Hepatocyte (in vitro differentiated cells): Measurements from ENCODE around the gene PRDM15. TPM values are rescaled to one million over a fixed set of nuclear protein-coding genes. Genes with fewer than 3 reads are reported as not detected.

Experiments
- DNase-seq: peaks from one replicate; pipeline ENCODE4 v3.0.0-alpha.2; 2016; ENCODE audit warnings: low spot score
- H2AFZ ChIP-seq: fragments of 200-600 bp; sonication (generic); 2 replicates; pipeline ENCODE4 v1.6.0; 2016; ENCODE audit warnings: antibody characterized with exemption, mild to moderate bottlenecking
- H3K27ac ChIP-seq: fragments of 200-600 bp; sonication (generic); 2 replicates; pipeline ENCODE4 v1.5.1; 2016; ENCODE audit warnings: mild to moderate bottlenecking
- H3K27me3 ChIP-seq: fragments of 200-600 bp; sonication (generic); 2 replicates; pipeline ENCODE4 v1.6.1; 2016
- H3K36me3 ChIP-seq: fragments of 200-600 bp; sonication (generic); replicated peaks from 2 replicates; pipeline ENCODE4 v1.5.1; 2016; ENCODE audit warnings: low read depth; ENCODE audit not compliant: insufficient read depth
- H3K4me1 ChIP-seq: fragments of 200-600 bp; sonication (generic); 2 replicates; pipeline ENCODE4 v1.5.1; 2016; ENCODE audit warnings: mild to moderate bottlenecking, moderate library complexity; ENCODE audit not compliant: insufficient read depth
- H3K4me2 ChIP-seq: fragments of 200-600 bp; sonication (generic); 2 replicates; pipeline ENCODE4 v1.6.0; 2016
- H3K4me3 ChIP-seq: fragments of 200-600 bp; sonication (generic); 2 replicates; pipeline ENCODE4 v1.5.1; 2016; ENCODE audit warnings: mild to moderate bottlenecking
- H3K79me2 ChIP-seq: fragments of 200-600 bp; sonication (generic); 2 replicates; pipeline ENCODE4 v1.6.0; 2017; ENCODE audit warnings: mild to moderate bottlenecking
- H3K9me2 ChIP-seq: fragments of 200-600 bp; sonication (generic); replicated peaks from 2 replicates; pipeline ENCODE4 v1.6.0; 2017; ENCODE audit warnings: mild to moderate bottlenecking; ENCODE audit not compliant: insufficient read depth
- H3K9me3 ChIP-seq: fragments of 200-600 bp; sonication (generic); 2 replicates; pipeline ENCODE4 v1.5.1; 2016; ENCODE audit warnings: low read depth, mild to moderate bottlenecking
- H4K20me1 ChIP-seq: fragments of 200-600 bp; sonication (generic); 2 replicates; pipeline ENCODE4 v1.6.0; 2016; ENCODE audit warnings: mild to moderate bottlenecking; ENCODE audit not compliant: insufficient read depth, poor library complexity, severe bottlenecking
- CTCF ChIP-seq: fragments of 200-600 bp; sonication (generic); IDR thresholded peaks from 2 replicates; pipeline ENCODE4 v1.5.1; 2016; ENCODE audit warnings: antibody characterized with exemption, mild to moderate bottlenecking; ENCODE audit not compliant: poor library complexity
- EZH2phosphoT487 ChIP-seq: fragments of 200-600 bp; sonication (generic); IDR thresholded peaks from one replicate; pipeline ENCODE4 v1.6.1; 2018; ENCODE audit warnings: antibody characterized with exemption, mild to moderate bottlenecking, low read depth, moderate library complexity; ENCODE audit not compliant: unreplicated experiment, severe bottlenecking
- WGBS: methylation state at CpG from one replicate; pipeline ENCODE4 v1.1.6; 2016; ENCODE audit warnings: low lambda C conversion rate; ENCODE audit errors: missing lambda C conversion rate; 5-methylcytosine and 5-hydroxymethylcytosine counted together
- polyA plus RNA-seq: library from polyadenylated mRNA; unstranded; fragments of >200 nt; fragmentation: Nextera tagmentation; extraction: Ambion mirVana; gene quantifications from 2 replicates; pipeline ENCODE4 v1.2.1, GENCODE V29; 2016
- small RNA-seq: library from RNA; depleted of rRNA; stranded (forward); fragments of <200 nt; gene quantifications from one replicate; pipeline ENCODE3, GENCODE V24; 2014
- total RNA-seq: library from RNA; depleted of rRNA; stranded (reverse); fragments of >200 nt; gene quantifications from 2 replicates; pipeline ENCODE4 v1.2.3, GENCODE V29; 2014

Gene PRDM15
- total and polyA plus RNA-seq, 2 experiments from 2014 or later = 3.0 to 4.7 TPM

GRCh38 chr21:41749286-41749685 is 129.9 kb downstream of the PRDM15 start:
- Histone ChIP-seq H4K20me1 (peaks cover 39% of the 10 kb centered on the region), H2AFZ (no peak overlapping the region), H3K27ac (no peak overlapping the region), H3K27me3 (no peaks in the 10 kb centered on the region), H3K4me1 (peaks cover 32% of the 10 kb centered on the region), H3K4me3 (no peak overlapping the region), H3K9me3 (no peaks in the 10 kb centered on the region), H3K9me2 (no peaks in the 10 kb centered on the region), H3K4me2 (no peak overlapping the region), H3K36me3 (no peaks in the 10 kb centered on the region), H3K79me2 (peaks cover 79% of the 10 kb centered on the region)
- TF ChIP-seq CTCF (no peak), EZH2phosphoT487 (no peak)
- 95% methylated on average over 10 of the region's 10 CpGs for WGBS
- DNase-seq = no peak

Small RNAs within 50 kb of the gene (small RNA-seq; reads per million reads assigned to genes)
- not detected for gene RF00334

Other genes starting within 250 kb of the PRDM15 start
- 19.7 and 32.8 TPM in 2 replicates for gene RIPK4, start 112.3 kb downstream of the PRDM15 start, total RNA-seq
- 28.1 and 31.0 TPM in 2 replicates for gene RIPK4, start 112.3 kb downstream of the PRDM15 start, polyA plus RNA-seq
- 8.6 and 13.9 TPM in 2 replicates for gene C2CD2, start 74.7 kb upstream of the PRDM15 start, total RNA-seq
- 6.4 and 7.3 TPM in 2 replicates for gene C2CD2, start 74.7 kb upstream of the PRDM15 start, polyA plus RNA-seq
- gene ZBTB21, start 131.0 kb upstream of the PRDM15 start, total RNA-seq = 13.8 and 21.5 TPM in 2 replicates
- gene ZBTB21, start 131.0 kb upstream of the PRDM15 start, polyA plus RNA-seq = 6.0 and 8.1 TPM in 2 replicates
- gene UMODL1, start 192.0 kb upstream of the PRDM15 start, total RNA-seq = 0.16 and 0.47 TPM in 2 replicates
- 0.15 TPM in 1 of 2 replicates, not detected in the other for gene UMODL1, start 192.0 kb upstream of the PRDM15 start, polyA plus RNA-seq